ELF-1 (cell line): Measurements from ENCODE around the gene GALNT5.
"Not testable (repeated sequence)": the region's sequence is repeated elsewhere in the genome, so short reads cannot be mapped to it uniquely, and the experiment has no call there.

ENCODE experiments used
- DNase-seq: peaks from one replicate; pipeline ENCODE4 v3.0.0-alpha.2; 2016; ENCODE audit warnings: low read depth, low spot score

Gene GALNT5

DNA sequence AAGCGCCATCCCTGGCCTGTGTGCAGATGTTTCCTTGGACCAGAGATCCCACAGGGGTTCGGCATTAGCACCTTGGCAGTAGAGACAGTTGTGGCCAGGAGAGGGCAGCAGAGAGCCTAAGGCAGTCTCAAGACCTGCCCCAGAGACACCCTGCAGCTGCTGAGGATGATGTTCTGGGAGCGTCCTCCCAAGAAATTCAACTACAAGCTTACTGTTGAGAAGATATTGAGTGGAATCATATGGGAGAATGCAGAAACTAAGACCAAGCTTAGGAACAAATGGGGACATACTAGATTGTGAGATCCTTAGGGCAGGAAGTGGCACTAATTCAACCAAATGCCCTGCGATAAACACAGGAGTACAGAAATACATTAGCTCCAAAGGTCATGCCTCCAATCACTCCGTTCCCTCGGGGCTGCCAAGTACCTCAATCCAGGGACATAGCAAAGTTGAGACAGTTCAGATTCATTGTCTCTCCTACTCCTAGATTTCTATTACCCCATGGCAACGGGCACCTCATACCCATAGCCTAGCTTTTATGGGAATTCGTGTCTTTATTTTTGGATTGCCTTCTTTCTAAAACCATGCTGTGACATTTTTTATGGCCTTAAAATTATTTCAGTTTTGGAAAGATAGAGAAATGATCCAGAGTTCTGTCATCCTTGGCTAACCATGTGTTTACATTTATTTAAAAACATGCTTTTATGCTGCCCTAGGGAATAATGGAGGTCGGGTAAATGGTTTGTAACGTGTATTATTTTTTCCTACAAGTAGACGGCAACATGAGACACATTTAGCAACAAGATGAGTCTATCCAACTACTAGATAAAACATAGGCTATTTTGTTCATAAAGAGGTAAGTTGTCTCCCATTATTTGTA lies 70.4 kb downstream of the GALNT5 start:
- peak; percentile 90 for DNase-seq

DNA sequence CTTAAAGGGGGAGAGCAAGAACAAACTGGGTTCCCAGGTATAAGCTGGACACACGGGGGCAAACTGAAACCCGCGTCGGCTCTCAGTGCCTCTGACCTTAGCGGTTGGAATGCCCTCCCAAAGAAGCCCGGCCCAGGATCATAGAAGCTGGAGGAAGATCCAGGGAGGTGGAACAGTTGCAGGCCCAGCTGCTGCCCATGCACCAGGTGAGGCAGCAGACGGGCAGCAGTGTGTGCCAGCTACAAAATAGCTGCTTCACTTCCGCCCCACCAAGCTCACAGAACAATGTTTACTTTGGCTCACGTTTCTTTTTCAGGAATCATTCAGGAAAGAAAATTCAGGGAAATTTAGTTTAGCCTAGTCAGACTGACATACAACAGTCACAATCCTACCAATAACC lies 72.0 kb downstream of the GALNT5 start:
- no peak for DNase-seq

GRCh38 chr2:157333304-157334047 lies 76.0 kb downstream of the GALNT5 start:
- no peak for DNase-seq

DNA sequence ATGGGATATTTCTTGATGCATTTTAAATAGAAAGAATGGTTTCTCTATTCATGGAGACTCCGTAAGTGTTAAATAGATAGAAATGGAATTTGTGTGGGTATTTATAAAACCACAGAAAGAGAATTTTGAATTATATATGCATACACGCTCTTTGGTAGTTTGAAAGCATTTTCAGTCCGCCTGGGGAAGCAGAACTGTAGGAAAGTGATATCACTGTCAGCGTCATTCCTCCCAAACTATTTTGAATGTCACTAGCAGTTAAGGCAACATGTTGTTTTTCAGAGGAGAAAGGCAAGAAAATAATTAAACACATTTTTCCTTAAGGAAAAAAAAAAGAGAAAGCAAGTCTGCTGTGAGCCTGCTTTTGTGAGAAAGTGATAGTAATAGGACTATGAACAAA lies 76.8 kb downstream of the GALNT5 start:
- DNase-seq, result no peak

DNA sequence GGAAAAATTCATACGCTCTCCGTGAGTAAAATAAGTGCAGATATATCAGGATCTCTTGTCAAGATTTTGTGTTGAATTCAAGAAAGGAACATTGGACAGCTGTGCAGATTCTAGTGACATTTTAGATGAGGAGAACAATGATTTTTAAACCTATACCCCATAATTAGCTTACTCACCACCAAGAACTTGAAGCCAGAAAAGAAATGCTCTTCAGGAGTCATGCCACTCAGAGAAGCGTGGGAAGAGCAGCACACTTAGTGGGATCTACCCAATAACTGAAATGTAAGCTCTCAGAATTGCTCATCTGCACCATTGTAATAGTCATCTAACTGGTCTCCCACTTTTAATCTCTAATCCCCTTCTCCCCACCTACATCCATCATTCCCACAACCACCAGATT lies 77.3 kb downstream of the GALNT5 start:
- no peak for DNase-seq

DNA sequence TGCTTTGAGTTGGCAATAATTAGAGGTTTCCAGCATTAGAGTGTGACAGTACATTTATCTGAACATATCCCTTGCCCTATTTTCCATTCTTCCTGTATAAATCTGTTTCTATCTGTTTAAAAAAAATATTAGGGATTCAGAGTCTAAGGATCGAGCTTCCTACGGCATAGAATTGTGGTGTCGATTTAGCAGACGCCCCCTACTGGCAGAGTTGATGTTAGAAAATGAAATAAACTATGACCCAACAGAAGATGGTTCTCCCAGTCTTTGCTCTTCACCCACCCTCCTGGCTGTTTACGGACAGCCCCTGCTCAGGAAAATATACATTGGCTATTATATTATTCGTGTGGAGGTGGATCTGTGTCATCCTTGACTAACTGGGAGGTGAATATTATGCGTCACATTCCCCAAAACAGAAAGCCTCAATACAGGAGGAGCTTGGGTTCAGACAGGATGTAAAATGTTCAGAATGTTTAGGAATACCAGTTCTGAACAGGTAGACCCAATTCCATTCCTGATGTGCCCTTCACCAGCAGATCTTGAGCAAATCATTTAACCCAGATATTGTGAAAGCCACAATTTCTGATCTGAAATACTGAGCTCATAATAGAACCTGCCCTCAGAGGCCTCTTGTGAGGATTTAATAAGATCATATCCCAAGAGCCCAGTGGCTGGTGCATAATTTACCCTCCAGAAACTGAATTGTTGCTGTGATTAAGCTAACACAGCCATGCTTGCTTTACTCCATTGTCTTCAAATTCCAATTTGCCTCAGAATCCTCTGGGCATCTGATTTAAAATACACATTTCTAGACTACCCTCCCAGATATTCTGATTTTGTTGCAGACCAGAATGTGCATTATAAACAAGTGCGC lies 78.9 kb downstream of the GALNT5 start:
- peak; percentile 15 for DNase-seq

- DNase-seq, result no peak
These were observed 80.5 kb downstream of the GALNT5 start for GRCh38 chr2:157337978-157338377.

- no peak for DNase-seq
These were observed 82.6 kb downstream of the GALNT5 start for GRCh38 chr2:157339965-157340655.

GRCh38 chr2:157341381-157341780 lies 83.9 kb downstream of the GALNT5 start:
- DNase-seq, result not testable (repeated sequence)

DNA sequence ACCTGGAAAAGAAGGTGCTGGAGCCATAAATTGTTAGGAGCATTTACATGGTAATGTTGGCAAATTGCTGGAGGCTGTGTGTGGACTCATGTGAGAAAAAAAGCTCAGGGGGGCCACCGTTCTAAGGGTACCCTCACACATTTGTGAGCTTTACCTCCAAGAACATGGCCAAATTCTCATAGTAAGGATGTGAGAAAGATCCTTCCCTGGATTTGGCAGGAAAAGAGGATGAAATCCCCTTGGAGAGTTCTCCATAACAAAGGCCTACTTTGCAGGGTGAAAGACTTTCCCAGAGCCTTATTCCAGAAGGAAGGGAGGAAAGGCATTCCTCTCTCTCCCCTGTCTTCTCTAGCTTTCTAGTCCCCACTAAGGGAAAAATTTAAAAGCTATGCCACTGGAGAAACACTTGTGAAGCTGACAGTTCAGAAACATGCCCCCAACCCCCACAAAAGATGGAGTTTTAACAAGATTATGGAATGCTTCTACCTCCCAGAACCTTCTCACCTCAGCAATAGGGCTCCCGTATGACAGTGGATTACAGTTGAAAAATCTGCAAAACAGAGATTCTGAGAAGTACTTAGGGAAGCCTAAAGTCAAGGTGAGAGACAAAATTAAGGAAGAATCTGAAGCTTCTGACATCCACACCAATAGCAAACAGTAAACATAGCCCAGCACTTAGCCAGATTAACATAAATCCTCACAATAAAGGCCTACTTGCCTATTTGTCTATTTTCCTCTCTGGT lies 88.3 kb downstream of the GALNT5 start:
- DNase-seq, result peak; percentile 34

- no peak for DNase-seq
These were observed 90.9 kb downstream of the GALNT5 start for GRCh38 chr2:157348291-157348921.

- DNase-seq, result no peak
These were observed 92.5 kb downstream of the GALNT5 start for GRCh38 chr2:157349949-157350515.

DNA sequence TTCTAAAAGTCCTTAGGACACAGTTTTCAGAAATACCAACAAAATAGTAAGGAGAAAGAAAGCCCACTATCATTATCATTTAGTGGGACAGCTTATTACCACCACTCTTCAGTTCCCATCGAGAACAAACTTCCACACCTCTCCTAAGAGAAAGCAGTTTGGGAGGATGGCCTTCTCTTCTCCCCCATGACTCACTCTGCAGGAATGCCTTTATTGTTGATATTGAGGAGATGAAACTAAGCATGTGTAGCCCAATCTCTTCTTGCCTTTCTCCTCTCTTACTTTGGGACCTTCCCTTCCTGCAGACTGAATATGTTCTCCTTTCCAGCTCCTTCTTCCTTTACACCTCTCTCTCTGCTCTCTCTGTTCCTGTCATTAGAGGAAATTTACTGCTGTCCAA lies 98.1 kb downstream of the GALNT5 start:
- DNase-seq, result peak; percentile 6

GRCh38 chr2:157359628-157360027 lies 102.1 kb downstream of the GALNT5 start:
- DNase-seq, result no peak

DNA sequence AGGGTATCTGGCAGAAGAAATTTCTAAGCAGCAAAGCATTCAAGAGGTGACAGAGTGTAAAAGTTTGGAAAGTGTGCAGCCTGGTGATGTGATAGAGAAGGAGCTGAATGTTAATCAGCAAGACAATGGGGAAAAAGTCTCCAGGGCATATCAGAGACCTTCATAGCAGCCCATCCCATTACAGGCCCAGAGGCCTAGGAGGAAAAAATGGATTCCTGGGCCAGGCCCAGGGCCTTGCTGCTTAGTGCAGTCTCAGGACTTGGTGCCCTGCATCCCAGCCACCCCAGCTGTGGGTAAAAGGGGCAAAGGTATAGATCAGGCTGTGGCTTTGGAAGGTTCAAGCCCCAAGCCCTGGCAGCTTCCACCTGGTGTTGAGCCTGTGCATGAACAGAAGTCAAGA lies 104.0 kb downstream of the GALNT5 start:
- DNase-seq, result no peak

DNA sequence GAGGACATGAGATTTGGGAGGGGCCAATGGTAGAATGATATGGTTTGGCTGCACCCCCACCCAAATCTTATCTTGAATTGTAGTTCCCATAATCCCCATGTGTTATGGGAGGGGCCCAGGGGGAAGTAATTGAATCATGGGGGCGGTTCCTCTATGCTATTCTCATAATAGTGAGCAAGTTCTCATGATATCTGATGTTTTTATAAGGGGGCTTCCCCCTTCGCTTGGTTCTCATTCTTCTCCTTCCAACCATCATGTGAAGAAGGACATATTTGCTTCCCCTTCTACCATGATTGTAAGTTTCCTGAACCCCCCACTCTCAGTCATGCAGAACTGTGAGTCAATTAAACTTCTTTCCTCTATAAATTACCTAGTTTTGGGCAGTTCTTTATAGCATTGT lies 105.1 kb downstream of the GALNT5 start:
- no peak for DNase-seq

DNA sequence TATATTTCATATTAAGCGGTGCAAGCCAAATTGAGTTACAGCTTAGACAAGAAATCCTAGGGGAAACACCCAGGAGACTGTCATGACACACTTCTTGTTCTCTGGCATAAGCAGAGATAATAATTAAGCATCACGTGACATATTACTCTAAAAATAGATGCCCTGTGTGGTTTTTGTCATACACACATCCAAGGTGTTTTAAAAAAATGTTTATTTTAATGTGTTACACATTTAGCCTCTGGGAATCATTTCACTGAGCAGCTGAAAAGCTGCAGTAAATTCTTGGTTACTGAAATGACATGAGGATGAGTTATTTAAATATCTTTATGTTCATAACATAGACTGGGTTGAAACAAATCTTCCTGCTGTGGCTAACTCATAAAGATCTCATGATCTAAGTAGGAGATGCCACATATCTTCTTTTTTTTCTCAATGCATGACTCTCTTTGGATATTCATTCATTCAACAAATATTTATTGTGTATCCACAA lies 106.2 kb downstream of the GALNT5 start:
- no peak for DNase-seq
